ENCODE data around the gene CARS1. TPM values are rescaled to one million over a fixed set of nuclear protein-coding genes. Genes with fewer than 3 reads are reported as not detected.

Gene CARS1
- total and polyA plus RNA-seq, 10 of the 15 experiments (the other 5 are each of a cell fraction or from before 2014, with no cell fraction given), result 7.8 to 60.6 (median 45.7) TPM

- TF ChIP-seq MAX (IDR thresholded peaks at IDR 0.05; ENCODE audit: low read depth, low read length), result no peak
- TF ChIP-seq IRF5 (IDR thresholded peaks at IDR 0.05; ENCODE audit: borderline replicate concordance), result no peak
- TF ChIP-seq ZBTB33 (IDR thresholded peaks at IDR 0.05), result no peak
- no peak for TF ChIP-seq SREBF2 (IDR thresholded peaks at IDR 0.05; ENCODE audit: low read length)
These were observed 46.5 kb downstream of the CARS1 start (continued) for GRCh38 chr11:3010521-3011275.

GRCh38 chr11:3010004-3010403, 47.2 kb downstream of the CARS1 start:
- intact Hi-C loops (cut with micrococcal nuclease; ENCODE audit: unreplicated experiment), result no loop called here
- POLR2A ChIA-PET, result no interaction called here
- RAD21 ChIA-PET (ENCODE audit: unreplicated experiment), result no interaction called here
- 92% methylated on average over 13 of the region's 13 CpGs for WGBS (ENCODE audit: insufficient coverage, insufficient replicate concordance, low lambda C conversion rate, missing lambda C conversion rate)
- no peak for TF ChIP-seq NR2F1 (conservative IDR thresholded peaks at IDR 0.05)
- TF ChIP-seq NR2C1 (IDR thresholded peaks at IDR 0.05), result no peak
- TF ChIP-seq POLR2A (IDR thresholded peaks at IDR 0.05; ENCODE audit: low read depth, low read length), result peak; percentile 9; the same call in 1 of the 2 replicates
- no peak for TF ChIP-seq POLR2AphosphoS2 (IDR thresholded peaks at IDR 0.05; ENCODE audit: low read depth, low read length)
- TF ChIP-seq MEF2A (IDR thresholded peaks at IDR 0.05; ENCODE audit: insufficient read depth, low read depth, low read length), result no peak
- no peak for TF ChIP-seq SUPT20H (IDR thresholded peaks at IDR 0.05; ENCODE audit: borderline replicate concordance, control insufficient read depth, low read depth, low read length)
- no peak for TF ChIP-seq ZBTB33 (IDR thresholded peaks at IDR 0.05)
- no peak for TF ChIP-seq PRDM15 (CRISPR knock-in tag; IDR thresholded peaks at IDR 0.05)
- no peaks in the 10 kb centered on the region for H3K79me2 ChIP-seq (ENCODE audit: control insufficient read depth, insufficient read depth, low read length)
- ATAC-seq, result peak; percentile 28
- no peak overlapping the region for H3K4me3 ChIP-seq
- H3K27me3 ChIP-seq (replicated peaks in 1 of 2; ENCODE audit: control insufficient read depth in 2 of 2, insufficient read depth in 2 of 2, low read length in 1 of 2), result no peaks in the 10 kb centered on the region
- peaks cover 6 to 36% of the 10 kb centered on the region in 2 experiments for H3K36me3 ChIP-seq (ENCODE audit: control insufficient read depth in 2 of 2, insufficient read depth in 2 of 2, low read length in 1 of 2)
- H3K9ac ChIP-seq (ENCODE audit: control insufficient read depth, insufficient read depth, low read length), result no peak overlapping the region
- no peaks in the 10 kb centered on the region; the same call in 1 of the 2 replicates for H4K20me1 ChIP-seq (ENCODE audit: control insufficient read depth, insufficient read depth)
- no peak for DNase-seq (ENCODE audit: low read depth, low spot score)
- 0 out of 2 replicates have a peak overlapping the region, but pooled peaks have one; percentile 10 for H3K27ac ChIP-seq (ENCODE audit: control insufficient read depth, insufficient read depth)
- CTCF ChIA-PET, result interaction anchor here (1.0 kb wide), 1 partner anchor 11 kb away, joined by 4 read pairs; no protein-coding TSS in a partner anchor
- H3K4me2 ChIP-seq (ENCODE audit: control insufficient read depth, insufficient read depth), result no peak overlapping the region
- no peaks in the 10 kb centered on the region for H3K9me3 ChIP-seq (replicated peaks; ENCODE audit: control insufficient read depth, insufficient read depth, low read length)
- peaks cover 17% of the 10 kb centered on the region for H3K4me1 ChIP-seq (ENCODE audit: control insufficient read depth, insufficient read depth, low read length)
- SMC1A ChIA-PET (ENCODE audit: uncharacterized antibody, unreplicated experiment), result no interaction called here
- in situ Hi-C loops (cut with MboI), result no loop called here
- no TSS peak for BruUV-seq (replicated peaks)
- no peak overlapping the region for H2AFZ ChIP-seq (ENCODE audit: control insufficient read depth, low read depth, low read length)
- no peak for FAIRE-seq

Measured in GM12878 (cell line).